H1 (cell line): Measurements from ENCODE around the gene DHRS7B. TPM values are rescaled to one million over a fixed set of nuclear protein-coding genes. Genes with fewer than 3 reads are reported as not detected.

ENCODE experiments used
- CTCF ChIA-PET: fragments of 300-600 bp; sonication (Branson Sonifier 250); formaldehyde crosslinking; loops from one replicate; lab custom pipeline; 2021; ENCODE audit not compliant: partially characterized antibody; lab: Charles Lee
- POLR2A ChIA-PET: fragments of 300-600 bp; sonication (Branson Sonifier 250); formaldehyde crosslinking; loops from one replicate; lab custom pipeline; 2021; ENCODE audit warnings: inconsistent platforms; ENCODE audit not compliant: partially characterized antibody; lab: Charles Lee
- DNase-seq, 2 experiments: peaks; one replicate each; pipeline versions ENCODE4 v3.0.0 to v3.0.0-alpha.2; 2010 to 2022; ENCODE audit warnings: low spot score in 2 of 2, low read depth in 1 of 2, mixed read lengths in 1 of 2
- FAIRE-seq: peaks from 2 replicates; lab custom pipeline; 2011; peaks lifted over from hg19 to GRCh38; lab: Jason Lieb, UNC
- H2AFZ ChIP-seq: 2 replicates; pipeline ENCODE4 v1.8.1; 2012; ENCODE audit warnings: low read length, inconsistent platforms
- H2AK5ac ChIP-seq: 2 replicates; pipeline ENCODE4 v1.6.1; 2013; ENCODE audit warnings: low read depth, low read length
- H2BK120ac ChIP-seq: replicated peaks from 2 replicates; pipeline ENCODE3; 2013; ENCODE audit warnings: low read depth, low read length, inconsistent platforms
- H2BK12ac ChIP-seq: 2 replicates; pipeline ENCODE4 v1.6.1; 2013; ENCODE audit warnings: low read depth, low read length
- H2BK15ac ChIP-seq: 2 replicates; pipeline ENCODE4 v1.6.1; 2013; ENCODE audit warnings: low read length
- H2BK20ac ChIP-seq: 2 replicates; pipeline ENCODE4 v1.6.1; 2013; ENCODE audit warnings: low read length
- H2BK5ac ChIP-seq: 2 replicates; pipeline ENCODE4 v1.6.1; 2013; ENCODE audit warnings: low read depth, low read length
- H3K14ac ChIP-seq: 2 replicates; pipeline ENCODE4 v1.6.1; 2013; ENCODE audit warnings: inconsistent platforms; ENCODE audit not compliant: insufficient read length
- H3K18ac ChIP-seq: 2 replicates; pipeline ENCODE4 v1.6.1; 2013; ENCODE audit warnings: low read length; ENCODE audit errors: extremely low read depth
- H3K23ac ChIP-seq: 2 replicates; pipeline ENCODE4 v1.6.1; 2013; ENCODE audit warnings: inconsistent platforms; ENCODE audit not compliant: insufficient read length
- H3K23me2 ChIP-seq: 2 replicates; pipeline ENCODE4 v1.6.1; 2013; ENCODE audit warnings: low read depth, low read length
- H3K27ac ChIP-seq: 2 replicates; pipeline ENCODE4 v1.6.1; 2011; ENCODE audit warnings: low read depth, low read length, inconsistent platforms
- H3K27me3 ChIP-seq, 4 experiments: replicated peaks in 1 of 4; 1 replicate in 1 of 4; 2 replicates in 3 of 4; pipeline versions ENCODE4 v1.6.1 to v1.8.1; 2011 to 2013; ENCODE audit warnings: low read length in 3 of 4, mild to moderate bottlenecking in 3 of 4, inconsistent platforms in 2 of 4, mixed read lengths in 2 of 4, moderate library complexity in 1 of 4; ENCODE audit not compliant: control insufficient read depth in 3 of 4, insufficient read depth in 3 of 4; ENCODE audit errors: extremely low read depth in 1 of 4
- H3K36me3 ChIP-seq, 4 experiments: 2 replicates each; pipeline versions ENCODE4 v1.6.1 to v1.8.1; 2011 to 2013; ENCODE audit warnings: mild to moderate bottlenecking in 4 of 4, low read length in 3 of 4, moderate library complexity in 2 of 4, control low read depth in 1 of 4, inconsistent platforms in 1 of 4; ENCODE audit not compliant: insufficient read depth in 4 of 4, control insufficient read depth in 2 of 4
- H3K4ac ChIP-seq: replicated peaks from 2 replicates; pipeline ENCODE3; 2013; ENCODE audit warnings: low read length, low read depth, mixed read lengths, inconsistent platforms; ENCODE audit not compliant: insufficient read length
- H3K4me1 ChIP-seq, 4 experiments: replicated peaks in 1 of 4; 1 replicate in 1 of 4; 2 replicates in 3 of 4; pipeline versions ENCODE4 v1.6.1 to v1.8.1; 2011 to 2013; ENCODE audit warnings: low read length in 3 of 4, inconsistent platforms in 2 of 4, mixed read lengths in 1 of 4; ENCODE audit not compliant: insufficient read depth in 4 of 4, control insufficient read depth in 3 of 4
- H3K4me2 ChIP-seq, 2 experiments: 2 replicates each; pipeline versions ENCODE4 v1.6.1 to v1.8.1; 2011 to 2013; ENCODE audit warnings: low read depth in 2 of 2, low read length in 2 of 2, control low read depth in 1 of 2, inconsistent platforms in 1 of 2, mild to moderate bottlenecking in 1 of 2; ENCODE audit not compliant: insufficient read depth in 1 of 2
- H3K4me3 ChIP-seq, 4 experiments: fragments of 200-600, 300-600 bp in 1 of 4; sonication (generic), shearing (Covaris generic), sonication (Bioruptor Twin) in 1 of 4; 2 replicates each; pipeline versions ENCODE4 v1.5.1 to v1.8.1; 2011 to 2016; ENCODE audit warnings: low read length in 4 of 4, low read depth in 3 of 4, control low read depth in 2 of 4, inconsistent platforms in 2 of 4, mild to moderate bottlenecking in 2 of 4, mixed read lengths in 1 of 4, moderate library complexity in 1 of 4; ENCODE audit not compliant: insufficient read depth in 2 of 4; ENCODE audit errors: extremely low read depth in 1 of 4
- H3K56ac ChIP-seq: replicated peaks from 2 replicates; pipeline ENCODE3; 2013; ENCODE audit warnings: low read depth, mild to moderate bottlenecking, mixed read lengths, low read length, inconsistent platforms; ENCODE audit not compliant: insufficient read length
- H3K79me1 ChIP-seq: 2 replicates; pipeline ENCODE4 v1.6.1; 2013; ENCODE audit warnings: low read depth, low read length, control low read depth
- H3K79me2 ChIP-seq, 2 experiments: 2 replicates each; pipeline versions ENCODE4 v1.6.1 to v1.8.1; 2012 to 2013; ENCODE audit warnings: low read length in 2 of 2, mild to moderate bottlenecking in 2 of 2, inconsistent platforms in 1 of 2; ENCODE audit not compliant: insufficient read depth in 2 of 2, control insufficient read depth in 1 of 2
- H3K9ac ChIP-seq, 4 experiments: replicated peaks in 1 of 4; 1 replicate in 1 of 4; 2 replicates in 3 of 4; pipeline versions ENCODE4 v1.6.1 to v1.8.1; 2011 to 2013; ENCODE audit warnings: low read depth in 3 of 4, low read length in 3 of 4, control low read depth in 2 of 4, mild to moderate bottlenecking in 2 of 4, moderate library complexity in 2 of 4, inconsistent platforms in 1 of 4; ENCODE audit errors: extremely low read depth in 1 of 4
- H3K9me3 ChIP-seq, 2 experiments: 2 replicates each; pipeline versions ENCODE4 v1.6.1 to v1.8.1; 2012 to 2013; ENCODE audit warnings: mild to moderate bottlenecking in 2 of 2, moderate library complexity in 2 of 2, control low read depth in 1 of 2, inconsistent platforms in 1 of 2, low read depth in 1 of 2, low read length in 1 of 2, mixed read lengths in 1 of 2; ENCODE audit not compliant: insufficient read depth in 2 of 2
- H4K20me1 ChIP-seq, 2 experiments: replicated peaks in 1 of 2; 2 replicates each; pipeline versions ENCODE3 to v1.8.1; 2011 to 2013; ENCODE audit warnings: inconsistent platforms in 2 of 2, low read length in 2 of 2, mild to moderate bottlenecking in 1 of 2; ENCODE audit not compliant: insufficient read depth in 2 of 2, control insufficient read depth in 1 of 2
- H4K5ac ChIP-seq: 2 replicates; pipeline ENCODE4 v1.6.1; 2013; ENCODE audit warnings: low read length, low read depth, mixed read lengths, inconsistent platforms; ENCODE audit not compliant: insufficient read length
- H4K8ac ChIP-seq: 2 replicates; pipeline ENCODE4 v1.8.0; 2013; ENCODE audit warnings: mild to moderate bottlenecking, moderate library complexity, low read length, inconsistent platforms; ENCODE audit not compliant: insufficient read depth; ENCODE audit errors: extremely low read depth
- H4K91ac ChIP-seq: replicated peaks from 2 replicates; pipeline ENCODE3; 2013; ENCODE audit warnings: low read length, mixed read lengths, inconsistent platforms; ENCODE audit not compliant: insufficient read length
- CTCF ChIP-seq, 3 experiments: IDR thresholded peaks; 1 replicate in 2 of 3; 2 replicates in 1 of 3; pipeline versions ENCODE4 v1.5.1 to v1.6.1; 2011; ENCODE audit warnings: low read length in 3 of 3, mild to moderate bottlenecking in 3 of 3, inconsistent platforms in 2 of 3, low read depth in 1 of 3, moderate library complexity in 1 of 3; ENCODE audit not compliant: insufficient read depth in 1 of 3; ENCODE audit errors: control extremely low read depth in 1 of 3
- HDAC6 ChIP-seq: IDR thresholded peaks from one replicate; pipeline ENCODE4 v1.7.1; 2012; ENCODE audit warnings: low read depth, mild to moderate bottlenecking, inconsistent platforms, low read length, moderate library complexity
- KDM5A ChIP-seq: fragments of 200-600 bp; IDR thresholded peaks from 2 replicates; pipeline ENCODE4 v1.7.1; 2012; ENCODE audit warnings: mild to moderate bottlenecking, low read length, inconsistent platforms, mixed read lengths
- MAX ChIP-seq: IDR thresholded peaks from 2 replicates; pipeline ENCODE4 v1.6.1; 2012; ENCODE audit warnings: inconsistent platforms
- POLR2A ChIP-seq, 2 experiments: IDR thresholded peaks; 1 replicate in 1 of 2; 2 replicates in 1 of 2; pipeline ENCODE4 v1.6.1; 2011; ENCODE audit warnings: low read depth in 2 of 2, low read length in 2 of 2, mild to moderate bottlenecking in 2 of 2; ENCODE audit errors: control extremely low read depth in 1 of 2
- POU5F1 ChIP-seq: IDR thresholded peaks from 2 replicates; pipeline ENCODE4 v1.6.1; 2011; ENCODE audit warnings: low read depth, mild to moderate bottlenecking, low read length, moderate library complexity
- RAD21 ChIP-seq, 2 experiments: IDR thresholded peaks in 1 of 2; conservative IDR thresholded peaks in 1 of 2; 2 replicates each; pipeline ENCODE4 v1.6.1; 2011; ENCODE audit warnings: low read depth in 2 of 2, low read length in 2 of 2, improper control_type of control experiment in 1 of 2, inconsistent platforms in 1 of 2, mild to moderate bottlenecking in 1 of 2, moderate library complexity in 1 of 2
- WGBS, 2 experiments: shearing (Covaris generic) in 1 of 2; methylation state at CpG; one replicate each; pipeline versions ENCODE4 v1.1.6 to v1.1.7; 2013 to 2015; ENCODE audit warnings: low lambda C conversion rate in 2 of 2, mixed read lengths in 2 of 2, inconsistent platforms in 1 of 2, low coverage in 1 of 2, missing lambda C conversion rate in 1 of 2; ENCODE audit not compliant: insufficient replicate concordance in 2 of 2, insufficient coverage in 1 of 2, insufficient read length in 1 of 2; ENCODE audit errors: extremely low coverage in 1 of 2, missing lambda C conversion rate in 1 of 2; 5-methylcytosine and 5-hydroxymethylcytosine counted together
- polyA plus RNA-seq, 7 experiments: library from polyadenylated mRNA; depleted of rRNA in 3 of 7; stranded (reverse) in 5 of 7; unstranded in 2 of 7; fragments of >200 nt in 5 of 7; fragments of 200-250 nt in 2 of 7; gene quantifications; 1 replicate in 5 of 7; 2 replicates in 1 of 7; 4 replicates in 1 of 7; pipeline versions ENCODE4 v1.2.1 to v1.2.3, GENCODE V29; 2011 to 2013; ENCODE audit warnings: missing spikeins in 2 of 7, mixed read lengths in 2 of 7
- total RNA-seq: library from RNA; stranded (reverse); fragmentation: NEBNext Ultra II Directional; extraction: Animal tissue kit (Norgen Biotek cat#: 25700); gene quantifications from 2 replicates; pipeline ENCODE4 v1.2.1, GENCODE V29; 2021

Gene DHRS7B
- total and polyA plus RNA-seq, 2 of the 8 experiments (the other 6 are each of a cell fraction or from before 2014, with no cell fraction given) = 11.0 to 27.9 TPM

- Histone ChIP-seq H3K14ac (no peak overlapping the region), H2BK120ac (no peak overlapping the region), H3K9me3 (peaks cover 0 to 9% of the 10 kb centered on the region in 2 experiments; a peak in 2 of 4 replicates), H4K5ac (no peak overlapping the region), H3K4me3 (no peak overlapping the region), H4K20me1 (no peaks in the 10 kb centered on the region), H3K36me3 (no peaks in the 10 kb centered on the region), H3K4me1 (no peaks in the 10 kb centered on the region), H4K8ac (no peak overlapping the region), H2BK15ac (no peak overlapping the region), H2BK20ac (no peak overlapping the region), H3K23me2 (no peaks in the 10 kb centered on the region), H2AK5ac (no peak overlapping the region), H3K4me2 (no peak overlapping the region), H3K27ac (no peak overlapping the region), H3K9ac (no peak overlapping the region), H2BK12ac (no peak overlapping the region), H3K79me1 (no peaks in the 10 kb centered on the region), H3K56ac (no peak overlapping the region), H3K4ac (no peak overlapping the region), H3K23ac (no peak overlapping the region), H3K27me3 (no peaks in the 10 kb centered on the region), H2BK5ac (no peak overlapping the region), H3K18ac (no peak overlapping the region), H2AFZ (no peak overlapping the region), H3K79me2 (no peaks in the 10 kb centered on the region), H4K91ac (no peak overlapping the region)
- WGBS, 2 experiments = 89% methylated on average over 16 of the region's 32 CpGs; no CpG with 5 or more reads in 1 of the 2 experiments
- ChIA-PET POLR2A (interaction anchor here (0.6 kb wide), 1 partner anchor 1260 kb away, joined by 3 read pairs; no protein-coding TSS in a partner anchor), CTCF (interaction anchor here (0.8 to 2.0 kb wide), 5 partner anchors 9 to 34 kb away, joined by 3 to 11 read pairs (median 3); no protein-coding TSS in a partner anchor)
- no peak for FAIRE-seq
- TF ChIP-seq POU5F1 (no peak), HDAC6 (no peak), MAX (no peak), KDM5A (no peak), RAD21 (IDR thresholded peaks at IDR 0.05 in 1 of 2, conservative IDR thresholded peaks at IDR 0.05 in 1 of 2; ENCODE audit: low read depth in 2 of 2, low read length in 2 of 2) (0 out of 4 replicates have a peak, but pooled peaks of 1 of the 2 experiments have one; percentile 16), POLR2A (IDR thresholded peaks at IDR 0.05; ENCODE audit: control extremely low read depth in 1 of 2, low read depth in 2 of 2, low read length in 2 of 2) (no peak), CTCF (IDR thresholded peaks at IDR 0.05; ENCODE audit: control extremely low read depth in 1 of 3, insufficient read depth in 1 of 3, low read depth in 1 of 3, low read length in 3 of 3) (peak in 1 of 3 experiments; percentile 10; a peak in 1 of 4 replicates)
- no peak for DNase-seq
These were observed 41.1 kb upstream of the DHRS7B start for GRCh38 chr17:21085707-21086106.
